Cortex of kidney (tissue), 1 donor: ENCODE measurements around the gene N4BP2.
"Not testable (repeated sequence)": the region's sequence is repeated elsewhere in the genome, so short reads cannot be mapped to it uniquely, and the experiment has no call there.

Source experiments
- DNase-seq: peaks from one replicate; lab custom pipeline; 2025; lab: John Stamatoyannopoulos, UW

Gene N4BP2

GRCh38 chr4:40056716-40057585 is at the start of gene N4BP2:
Gene N4BP2, plus strand, starts transcription at chr4:40056850. Its CDS starts 40,491 bp downstream, at chr4:40097341.
- no peak for DNase-seq

- no peak for DNase-seq
These were observed 40.6 kb upstream of the N4BP2 start for GRCh38 chr4:40016007-40016406.

- DNase-seq: no peak
These were observed 36.4 kb upstream of the N4BP2 start for GRCh38 chr4:40020221-40020620.

GRCh38 chr4:40021116-40021515 is 35.5 kb upstream of the N4BP2 start:
- DNase-seq: not testable (repeated sequence)

- not testable (repeated sequence) for DNase-seq
These were observed 32.6 kb upstream of the N4BP2 start for GRCh38 chr4:40024049-40024448.

GRCh38 chr4:40032785-40033184 is 23.9 kb upstream of the N4BP2 start:
- DNase-seq: no peak

- DNase-seq: no peak
These were observed 23.0 kb upstream of the N4BP2 start for GRCh38 chr4:40033613-40034012.

- DNase-seq: no peak
These were observed 17.7 kb upstream of the N4BP2 start for GRCh38 chr4:40038977-40039376.

- no peak for DNase-seq
These were observed 15.7 kb upstream of the N4BP2 start for GRCh38 chr4:40040908-40041307.

- DNase-seq: no peak
These were observed 12.9 kb upstream of the N4BP2 start for GRCh38 chr4:40043786-40044185.

GRCh38 chr4:40046311-40046980 is 10.2 kb upstream of the N4BP2 start:
- DNase-seq: no peak

- no peak for DNase-seq
These were observed 3.5 kb upstream of the N4BP2 start for GRCh38 chr4:40053161-40053560.

- DNase-seq: no peak
These were observed 1.2 kb upstream of the N4BP2 start for GRCh38 chr4:40055511-40055862.

- DNase-seq: no peak
These were observed 561 bp upstream of the N4BP2 start for GRCh38 chr4:40055863-40056715.

- DNase-seq: no peak
These were observed 989 bp downstream of the N4BP2 start for GRCh38 chr4:40057586-40058091.

GRCh38 chr4:40058121-40058520 is 1.5 kb downstream of the N4BP2 start:
- DNase-seq: no peak

- no peak for DNase-seq
These were observed 2.2 kb downstream of the N4BP2 start for GRCh38 chr4:40058854-40059253.

- DNase-seq: no peak
These were observed 2.7 kb downstream of the N4BP2 start for GRCh38 chr4:40059362-40059761.

- no peak for DNase-seq
These were observed 8.4 kb downstream of the N4BP2 start for GRCh38 chr4:40065010-40065409.

GRCh38 chr4:40066651-40067050 is 10.0 kb downstream of the N4BP2 start:
- no peak for DNase-seq

GRCh38 chr4:40070387-40070786 is 13.7 kb downstream of the N4BP2 start:
- no peak for DNase-seq

- no peak for DNase-seq
These were observed 29.8 kb downstream of the N4BP2 start for GRCh38 chr4:40086421-40086820.
